ENCODE results near the gene CACNA2D4. TPM values are rescaled to one million over a fixed set of nuclear protein-coding genes. Genes with fewer than 3 reads are reported as not detected.

CACNA2D4 gene
- total RNA-seq, 2 donors from 2014 or later = 5.1 to 5.9 TPM

DNA sequence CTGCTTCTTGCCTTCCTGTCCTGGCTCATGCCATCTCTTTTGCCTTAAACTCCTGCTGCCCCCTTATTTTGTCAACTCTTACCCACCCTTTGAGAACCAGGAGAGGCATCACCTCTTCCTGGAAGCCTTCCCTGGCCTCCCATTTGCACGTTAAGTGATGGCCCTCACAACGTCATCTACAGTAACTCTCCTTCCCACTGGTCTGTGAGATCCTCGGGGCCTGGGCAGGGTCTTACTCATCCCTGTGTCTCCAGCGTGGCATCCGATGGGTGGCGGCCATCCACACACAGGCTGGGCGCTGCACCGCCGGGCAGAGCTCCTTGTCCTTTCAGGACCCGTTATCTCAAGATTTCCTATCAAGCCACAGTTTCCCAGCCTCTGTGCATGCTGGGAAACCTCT, 16.8 kb upstream of the CACNA2D4 start:
- intact Hi-C loops (cut with DNase I, micrococcal nuclease) = loop anchor here (5.0 to 10.0 kb wide), 3 partner anchors 97 to 280 kb away; no protein-coding TSS in a partner anchor
- ATAC-seq (no peak), DNase-seq (no peak)

DNA sequence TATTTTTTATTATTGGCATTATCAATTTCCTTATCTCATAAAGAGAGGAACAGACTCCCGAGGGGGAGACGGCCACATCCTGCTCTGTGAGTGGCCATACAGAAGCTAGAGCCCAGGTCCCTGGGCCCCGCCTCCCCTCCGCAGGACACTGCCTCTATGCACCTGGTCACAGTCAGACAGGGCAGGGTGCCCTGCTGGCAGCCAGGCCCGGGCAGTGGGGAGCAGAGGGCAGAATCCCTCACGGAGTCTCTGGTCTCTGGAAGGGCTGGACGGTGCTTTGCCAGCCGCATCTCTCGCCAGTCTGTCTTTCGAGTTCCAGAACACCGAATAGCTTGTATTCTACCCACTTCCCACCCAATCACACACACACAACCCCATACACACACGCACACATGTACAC, 16.4 kb upstream of the CACNA2D4 start:
- ATAC-seq = no peak
- intact Hi-C loops (cut with DNase I, micrococcal nuclease) = loop anchor here (5.0 to 10.0 kb wide), 3 partner anchors 97 to 280 kb away; no protein-coding TSS in a partner anchor
- no peak for DNase-seq

DNA sequence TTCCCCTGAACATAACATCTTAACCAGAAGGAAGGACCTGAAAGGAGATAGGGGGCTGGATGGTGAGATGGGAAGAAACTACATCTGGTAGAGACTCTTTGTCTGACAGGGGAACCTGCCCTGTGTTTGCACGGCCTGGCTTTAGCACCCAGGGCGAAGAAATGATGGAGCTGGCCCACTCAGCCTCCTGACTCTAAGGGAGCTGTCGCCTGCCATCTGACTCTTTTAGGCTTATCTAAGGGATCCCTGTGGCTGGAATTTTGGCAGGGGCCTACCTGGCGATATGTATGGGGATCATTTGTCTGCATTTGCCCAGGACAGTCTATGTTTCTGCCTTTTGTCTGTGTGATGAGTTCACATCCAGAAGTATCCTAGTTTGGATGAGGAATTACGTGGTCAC, 15.6 kb upstream of the CACNA2D4 start:
- DNase-seq (no peak), ATAC-seq (no peak)
- intact Hi-C loops (cut with DNase I, micrococcal nuclease) = loop anchor here in 1 of 2 donors (10.0 kb wide), 1 partner anchor 279 kb away; no protein-coding TSS in a partner anchor

DNA sequence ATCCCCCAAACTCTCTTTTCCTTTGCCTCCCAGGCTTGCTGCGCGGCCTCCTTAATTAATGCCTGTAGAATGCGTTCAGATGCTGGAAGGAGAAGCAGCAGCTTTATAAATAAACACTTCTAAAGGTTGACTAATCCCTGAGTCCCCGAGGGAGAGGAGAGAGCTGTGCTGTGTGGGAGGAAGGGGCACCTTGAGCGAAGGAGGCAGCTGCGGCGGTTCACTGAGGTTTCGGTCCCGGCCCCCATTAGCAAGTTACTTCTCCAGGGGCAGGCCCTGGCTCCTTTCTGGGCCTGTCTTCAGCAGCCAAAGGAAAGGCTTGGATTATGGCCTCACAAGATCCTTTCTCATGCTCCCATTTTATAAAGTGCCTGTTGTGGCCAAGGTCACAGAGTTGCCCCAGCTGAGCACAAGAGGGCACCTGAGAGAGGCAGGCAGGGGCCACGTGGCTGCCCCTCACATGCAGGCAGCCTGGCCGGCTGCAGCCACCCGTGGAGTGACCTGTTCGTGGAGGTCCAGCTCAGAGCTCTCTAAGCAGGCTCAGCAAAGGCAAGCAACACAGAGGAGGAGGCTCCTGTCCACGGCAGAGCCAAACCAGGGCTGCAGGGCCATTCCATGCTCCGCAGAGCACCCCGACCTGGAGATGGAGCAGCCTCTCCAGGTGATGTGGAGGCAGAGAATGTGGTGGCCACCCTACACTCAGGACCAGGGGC, 15.0 kb upstream of the CACNA2D4 start:
- ATAC-seq (no peak), DNase-seq (no peak)
- intact Hi-C loops (cut with DNase I, micrococcal nuclease) = loop anchor here in 1 of 2 donors (10.0 kb wide), 1 partner anchor 279 kb away; no protein-coding TSS in a partner anchor

DNA sequence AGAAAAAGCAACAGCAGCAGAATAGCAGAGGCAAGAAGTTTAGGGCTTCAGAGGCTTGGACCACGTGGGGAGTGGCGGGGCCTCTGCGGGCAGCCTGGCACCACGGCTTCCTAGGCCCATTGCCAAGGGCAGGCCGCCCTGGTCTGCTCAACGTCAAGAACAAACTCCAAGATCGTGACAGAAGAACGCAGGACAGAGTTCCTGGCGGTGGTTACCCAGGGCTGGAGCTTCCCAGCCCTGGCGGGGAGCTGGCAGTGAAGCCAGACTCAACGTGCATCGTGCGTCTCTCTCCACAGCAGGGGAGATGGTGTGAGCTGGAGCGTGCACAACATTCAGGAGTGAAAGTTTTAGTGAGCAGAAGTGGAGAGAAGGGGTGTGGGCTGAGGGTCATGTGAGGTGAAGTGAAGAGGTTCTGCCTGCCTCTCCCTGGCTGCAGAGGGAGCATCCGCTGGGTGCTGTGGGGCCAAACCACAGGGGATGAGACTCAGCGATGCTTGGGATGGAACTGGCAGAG, 13.9 kb upstream of the CACNA2D4 start:
- peak; percentile 76 to 84 for DNase-seq
- intact Hi-C loops (cut with DNase I, micrococcal nuclease) = loop anchor here in 1 of 2 donors (10.0 kb wide), 1 partner anchor 278 kb away; no protein-coding TSS in a partner anchor
- peak; percentile 51 for ATAC-seq

DNA sequence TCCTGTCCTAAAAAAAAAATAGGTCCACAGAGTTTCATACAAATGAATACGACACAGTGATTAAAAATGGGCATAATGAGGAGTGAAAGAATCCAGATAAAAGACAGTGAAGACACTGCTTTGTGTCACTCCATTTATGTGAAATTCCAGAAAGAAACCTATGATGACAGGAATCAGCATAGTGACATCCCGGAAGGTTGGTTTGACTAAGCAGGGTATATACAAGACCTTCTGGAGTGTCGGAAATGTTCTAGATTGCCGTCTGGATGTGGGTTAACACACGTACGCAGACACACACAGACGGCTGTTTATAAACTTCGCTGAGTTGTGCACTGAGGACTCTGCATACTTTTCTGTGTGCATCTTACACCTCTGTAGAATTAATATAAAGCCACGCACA, 13.2 kb upstream of the CACNA2D4 start:
- intact Hi-C loops (cut with DNase I, micrococcal nuclease) = loop anchor here in 1 of 2 donors (10.0 kb wide), 1 partner anchor 277 kb away; no protein-coding TSS in a partner anchor
- ATAC-seq = no peak
- no peak for DNase-seq

DNA sequence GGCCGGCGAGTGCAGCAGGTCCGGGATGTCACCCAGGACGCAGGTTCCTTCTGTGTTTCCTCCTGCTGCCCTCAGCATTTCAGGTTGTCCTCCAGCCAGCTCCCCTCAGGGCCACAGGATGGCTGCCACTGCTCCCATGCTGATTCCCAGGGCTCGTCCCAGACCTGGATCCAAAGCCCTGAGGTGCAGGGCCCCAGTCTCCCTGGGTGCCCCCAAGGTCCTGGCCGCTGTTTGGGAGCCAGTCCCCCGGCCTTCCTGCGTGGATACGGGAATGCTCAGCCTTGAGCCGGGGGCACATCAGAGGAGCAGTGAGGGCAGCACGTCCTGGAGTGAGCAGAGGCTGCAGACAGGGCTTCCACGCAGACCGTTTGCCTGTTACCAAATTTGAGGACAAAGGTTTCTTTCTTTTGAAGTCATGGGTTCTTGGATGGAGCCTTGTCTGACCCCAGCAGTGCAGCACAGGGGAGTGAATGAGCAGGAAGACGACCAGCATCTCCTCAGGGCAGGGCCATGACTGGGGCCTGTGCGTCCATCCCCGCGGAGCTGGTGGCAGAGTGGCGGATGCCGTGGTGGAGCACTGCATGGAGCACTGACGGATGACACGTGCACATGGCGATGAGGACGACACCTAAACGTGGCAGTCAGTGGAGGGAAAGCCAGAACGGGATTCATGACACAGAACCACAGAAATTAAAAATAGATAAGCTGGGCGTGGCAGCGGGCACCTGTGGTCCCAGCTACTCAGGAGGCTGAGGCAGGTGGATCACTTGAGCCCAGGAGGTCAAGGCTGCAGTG, 12.5 kb upstream of the CACNA2D4 start:
- intact Hi-C loops (cut with DNase I, micrococcal nuclease) = loop anchor here in 1 of 2 donors (10.0 kb wide), 1 partner anchor 276 kb away; no protein-coding TSS in a partner anchor
- no peak for DNase-seq
- no peak for ATAC-seq

DNA sequence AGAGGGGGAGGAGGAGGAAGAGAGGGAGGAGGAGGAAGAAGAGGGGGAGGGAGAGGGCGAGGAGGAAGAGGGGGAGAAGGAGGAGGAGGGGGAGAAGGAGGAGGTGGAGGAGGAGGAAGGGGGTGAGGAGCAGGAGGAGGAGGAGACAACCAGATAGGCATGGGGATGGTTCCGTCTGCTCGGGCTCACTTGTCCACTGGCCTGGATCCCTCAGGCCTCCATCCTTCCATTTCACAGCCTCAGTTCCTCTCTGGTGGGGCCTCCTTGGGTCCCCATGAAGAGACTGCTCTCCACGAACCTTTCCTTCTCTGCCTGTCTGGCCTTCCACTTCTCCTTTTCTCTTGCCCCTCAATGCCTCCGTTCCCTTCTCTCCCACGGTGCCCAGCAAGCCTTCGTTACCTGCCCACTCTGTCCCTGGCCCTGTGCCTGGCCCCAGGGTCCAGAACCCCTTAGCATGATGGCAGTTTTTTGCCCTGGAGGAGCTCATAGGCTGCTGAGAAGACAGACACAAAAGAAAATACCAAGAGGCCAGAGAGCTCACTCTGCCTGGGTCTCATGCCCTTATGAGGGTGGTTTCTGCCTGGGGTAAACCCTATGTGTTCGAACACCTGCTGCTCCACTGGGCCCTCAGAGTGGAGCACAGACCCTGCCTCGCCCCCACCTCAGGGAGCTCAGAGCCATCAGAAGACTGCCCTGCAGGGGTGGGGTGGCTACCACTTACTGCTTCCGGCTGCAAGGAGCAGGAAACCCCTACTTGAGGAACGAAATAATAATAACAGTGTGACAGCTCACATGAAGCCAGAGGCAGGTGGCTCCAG, 11.7 kb upstream of the CACNA2D4 start:
- intact Hi-C loops (cut with DNase I, micrococcal nuclease) = loop anchor here (10.0 kb wide), 2 partner anchors 275 to 285 kb away; no protein-coding TSS in a partner anchor
- DNase-seq (no peak), ATAC-seq (no peak)

DNA sequence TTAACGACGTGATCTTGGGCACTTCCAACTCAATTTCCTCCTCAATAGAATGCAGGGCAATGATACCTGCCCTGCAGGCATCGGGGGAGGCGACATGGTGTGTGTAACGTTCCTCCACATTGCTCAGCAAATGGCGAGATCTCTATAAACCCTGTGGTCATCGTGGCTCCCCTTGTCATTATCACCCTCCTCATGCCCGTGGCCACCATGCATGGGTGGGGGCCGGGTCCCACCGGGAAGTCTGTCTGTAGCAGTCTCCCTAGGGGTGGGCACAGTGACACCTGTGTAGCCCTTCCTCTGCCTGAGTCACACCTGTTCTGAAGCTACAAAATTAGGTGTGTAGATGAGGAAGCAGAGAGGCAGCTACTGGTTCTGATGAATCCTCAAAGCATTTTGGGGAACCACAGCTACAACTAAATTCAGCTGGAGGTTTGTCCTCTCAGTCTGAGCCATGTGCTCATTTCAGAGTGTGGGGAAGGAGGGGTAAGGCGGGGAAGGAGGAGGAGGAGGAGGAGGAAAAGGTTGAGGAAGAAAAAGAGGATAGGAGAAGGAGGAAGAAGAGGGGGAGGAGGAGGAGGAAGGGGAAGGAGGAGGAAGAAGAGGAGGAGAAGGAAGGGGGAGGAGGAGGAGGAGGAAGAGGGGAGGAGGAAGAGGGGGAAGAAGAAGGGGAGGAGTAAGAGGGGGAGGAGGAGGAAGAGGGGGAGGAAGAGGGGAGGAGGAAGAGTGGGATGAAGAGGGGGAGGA, 11.0 kb upstream of the CACNA2D4 start:
- intact Hi-C loops (cut with DNase I, micrococcal nuclease) = loop anchor here in 1 of 2 donors (10.0 kb wide), 1 partner anchor 285 kb away; no protein-coding TSS in a partner anchor
- ATAC-seq (no peak), DNase-seq (no peak)

DNA sequence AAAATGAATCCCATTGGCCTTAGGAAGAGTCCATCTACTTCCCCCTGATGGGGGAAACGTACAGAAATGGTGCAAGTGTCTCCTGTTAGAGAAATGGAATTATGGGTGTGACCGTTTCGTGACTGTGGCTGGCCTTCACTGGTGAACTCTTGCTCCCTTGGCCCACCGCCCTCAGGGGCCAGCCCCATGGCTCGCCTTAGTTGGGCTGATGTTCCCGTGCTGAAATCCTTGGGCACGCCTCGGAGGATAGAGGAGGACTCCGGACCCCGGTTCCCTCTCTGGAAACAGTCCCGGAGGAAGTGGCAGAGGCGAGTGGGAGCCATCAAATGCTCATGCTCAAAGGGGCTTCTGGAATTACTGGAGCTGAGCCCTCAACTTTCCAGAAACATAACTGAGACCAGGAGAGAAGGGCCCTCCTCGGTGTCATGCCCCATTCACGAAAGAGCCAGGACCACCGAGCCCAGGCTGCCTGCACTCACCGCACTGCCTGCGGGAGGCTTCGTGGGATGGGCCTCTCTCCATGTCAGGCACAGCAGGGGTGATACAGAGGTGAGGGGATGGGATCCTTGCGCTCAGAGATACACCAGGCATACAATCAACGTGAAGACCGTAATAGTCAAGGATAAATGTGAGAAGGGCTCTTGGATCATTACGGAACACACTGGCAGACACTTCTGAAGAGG, 10.1 kb upstream of the CACNA2D4 start:
- DNase-seq (no peak), ATAC-seq (no peak)
- intact Hi-C loops (cut with DNase I, micrococcal nuclease) = loop anchor here in 1 of 2 donors (10.0 kb wide), 1 partner anchor 284 kb away; no protein-coding TSS in a partner anchor

DNA sequence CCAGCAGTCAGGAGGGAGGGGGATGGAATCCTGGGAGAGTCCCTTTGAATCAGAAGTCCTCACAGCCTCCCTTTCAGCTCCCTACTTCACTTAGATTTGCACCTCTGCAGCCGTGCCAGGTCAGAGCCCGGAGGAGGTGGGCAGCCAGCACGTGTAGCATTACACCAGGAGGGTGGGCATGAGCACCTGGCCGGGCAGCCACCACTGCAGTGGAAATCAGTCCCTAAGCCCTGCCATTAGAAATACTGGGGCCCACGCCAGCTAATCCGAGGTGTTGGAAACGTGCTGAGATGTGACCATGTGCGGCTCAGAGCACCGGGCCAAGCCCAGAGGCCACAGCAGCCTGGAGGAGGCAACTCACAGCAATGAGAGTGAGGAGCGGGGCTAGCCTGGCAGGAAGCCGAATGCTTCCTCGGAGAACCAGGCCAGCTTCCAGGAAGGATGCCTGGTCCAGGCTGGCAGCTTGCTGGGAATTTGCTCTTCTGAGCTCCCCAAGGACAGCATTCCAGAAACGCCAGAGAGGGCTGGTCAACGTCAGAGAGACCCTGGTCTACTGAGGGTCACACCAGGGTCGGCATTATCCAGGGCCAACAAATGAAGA, 9.4 kb upstream of the CACNA2D4 start:
- no peak for DNase-seq
- intact Hi-C loops (cut with DNase I, micrococcal nuclease) = loop anchor here in 1 of 2 donors (10.0 kb wide), 1 partner anchor 283 kb away; no protein-coding TSS in a partner anchor

DNA sequence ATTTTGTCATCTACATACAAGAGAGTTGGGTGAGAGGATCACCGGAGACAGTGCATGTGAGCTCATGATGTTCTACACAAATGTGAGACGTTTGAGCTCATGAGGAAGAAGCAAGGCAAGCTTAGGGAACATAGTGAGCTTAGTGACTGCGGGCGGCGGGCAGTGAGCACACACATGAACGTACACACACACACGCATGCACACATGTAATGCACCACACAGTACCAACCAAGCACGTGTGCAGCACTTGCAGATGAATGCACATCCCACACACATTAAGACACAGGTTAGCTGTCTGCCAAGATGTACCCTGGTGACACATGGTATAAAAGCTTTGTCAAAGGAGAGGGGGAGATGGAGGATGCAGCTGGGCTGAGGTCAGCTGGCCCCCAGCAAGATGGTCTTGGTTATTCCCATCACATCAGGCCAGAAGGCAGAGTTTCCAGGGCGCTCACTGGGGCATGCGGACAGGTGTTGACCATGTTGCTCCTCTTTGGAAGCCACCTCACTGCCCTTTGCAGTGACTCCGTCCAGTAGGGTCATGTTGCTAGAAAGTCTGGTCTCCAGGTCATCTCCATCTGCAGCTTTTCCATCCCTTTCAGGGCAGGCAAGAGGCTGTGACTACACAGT, 8.7 kb upstream of the CACNA2D4 start:
- DNase-seq (no peak), ATAC-seq (no peak)
- intact Hi-C loops (cut with DNase I, micrococcal nuclease) = loop anchor here in 1 of 2 donors (10.0 kb wide), 1 partner anchor 282 kb away; no protein-coding TSS in a partner anchor

More for the DNA sequence above, 9.4 kb upstream of the CACNA2D4 start:
- ATAC-seq = no peak

DNA sequence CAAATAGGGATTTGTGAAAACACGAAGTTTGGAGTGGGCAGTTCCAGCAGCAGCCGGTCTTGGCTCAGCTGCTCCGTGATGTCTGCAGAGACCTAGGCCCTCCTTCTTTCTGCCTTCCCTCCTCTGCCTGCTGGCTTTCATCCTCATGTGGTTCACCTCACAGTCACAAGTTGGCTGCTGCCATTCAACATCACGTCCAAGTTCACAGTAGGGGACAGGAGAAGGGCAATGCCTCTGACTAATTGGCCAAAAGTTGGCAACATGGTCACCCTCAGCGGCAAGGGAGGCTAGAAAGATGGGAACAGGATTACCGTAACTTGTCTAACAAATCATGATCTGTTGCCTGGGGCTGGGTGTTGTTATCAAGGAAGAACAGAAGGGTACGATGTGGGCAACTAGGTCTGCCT, 7.8 kb upstream of the CACNA2D4 start:
- DNase-seq = no peak
- no peak for ATAC-seq
- intact Hi-C loops (cut with DNase I, micrococcal nuclease) = loop anchor here in 1 of 2 donors (10.0 kb wide), 1 partner anchor 281 kb away; no protein-coding TSS in a partner anchor

DNA sequence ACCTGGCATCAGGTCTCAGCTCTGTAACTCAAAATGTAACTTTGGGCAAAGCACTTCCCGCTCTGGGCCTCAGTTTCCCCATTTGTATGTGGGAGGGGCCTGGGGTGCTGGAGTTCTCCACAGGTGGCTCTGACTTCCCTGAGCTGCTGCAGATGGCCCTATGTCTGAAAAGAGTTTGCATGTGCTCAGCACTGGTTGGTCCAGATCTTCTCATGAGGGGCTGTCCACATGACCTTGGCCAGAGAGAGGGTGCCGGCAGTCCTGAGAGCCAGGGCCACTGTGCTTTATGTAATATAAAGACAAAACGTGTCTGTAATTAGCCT, 7.2 kb upstream of the CACNA2D4 start:
- DNase-seq (no peak), ATAC-seq (no peak)
- intact Hi-C loops (cut with DNase I, micrococcal nuclease) = loop anchor here in 1 of 2 donors (10.0 kb wide), 1 partner anchor 281 kb away; no protein-coding TSS in a partner anchor

DNA sequence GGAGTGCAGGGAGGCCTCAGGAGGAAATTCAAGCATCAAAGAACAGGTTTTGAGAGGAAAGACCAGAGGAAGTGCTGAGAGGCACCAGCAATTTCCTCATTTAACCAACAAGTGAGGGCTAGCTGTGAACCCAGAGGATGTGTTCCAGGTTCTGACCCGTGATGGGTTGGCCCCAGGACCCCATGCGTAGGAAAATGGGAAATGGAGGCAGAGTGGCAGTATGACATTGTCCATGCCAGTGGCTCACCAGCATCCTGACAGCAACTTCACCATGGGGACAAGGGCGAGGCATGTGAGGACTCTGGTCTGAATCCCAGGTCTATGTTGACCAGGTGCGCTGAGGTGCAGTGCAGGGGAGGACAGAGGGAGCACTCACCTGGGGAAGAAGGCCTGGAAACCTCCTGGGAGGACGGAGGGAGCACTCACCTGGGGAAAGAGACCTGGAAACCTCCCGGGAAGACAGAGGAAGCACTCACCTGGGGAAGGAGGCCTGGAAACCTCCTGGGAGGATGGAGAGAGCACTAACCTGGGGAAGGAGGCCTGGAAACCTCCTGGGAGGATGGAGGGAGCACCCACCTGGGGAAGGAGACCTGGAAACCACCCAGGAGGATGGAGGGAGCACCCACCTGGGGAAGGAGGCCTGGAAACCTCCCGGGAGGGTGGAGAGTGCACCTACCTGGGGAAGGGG, 6.7 kb upstream of the CACNA2D4 start:
- intact Hi-C loops (cut with DNase I, micrococcal nuclease) = loop anchor here in 1 of 2 donors (10.0 kb wide), 1 partner anchor 280 kb away; no protein-coding TSS in a partner anchor
- ATAC-seq = peak; percentile 42
- DNase-seq = peak in 1 of 2 donors; percentile 20
